ENCODE measurements around the gene FATE1.

Gene FATE1

DNA sequence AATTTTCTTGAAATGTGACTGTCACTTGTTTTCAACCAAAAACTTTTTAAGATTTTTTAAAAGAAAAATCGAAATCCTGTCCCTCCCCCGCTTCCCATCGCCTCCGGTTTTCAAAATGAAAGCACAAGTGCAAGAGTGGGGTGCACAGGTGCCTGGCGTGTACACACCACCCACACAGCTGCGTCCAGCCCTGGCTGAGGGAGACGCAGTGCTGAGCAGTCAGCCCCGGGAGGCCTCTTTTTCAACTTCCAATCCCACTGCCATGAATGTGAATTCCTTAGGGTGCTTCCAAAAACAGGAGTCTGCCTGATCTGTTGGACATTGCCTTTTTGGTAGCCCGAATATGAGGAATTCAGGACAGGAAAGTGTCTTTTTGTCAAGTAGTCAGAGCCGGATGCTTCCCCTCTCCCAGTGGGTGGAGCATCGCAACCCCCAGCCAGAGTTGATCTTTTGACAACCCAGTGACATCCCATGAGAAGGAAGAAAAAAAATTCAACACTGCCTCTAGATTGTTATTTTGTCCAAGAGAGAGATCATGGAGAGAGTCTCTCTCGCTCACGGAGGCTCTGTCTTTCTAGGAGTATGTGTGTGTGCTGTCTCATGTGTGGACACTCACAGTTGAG is 11.7 kb upstream of the FATE1 start:
- DNase-seq (ENCODE audit: low spot score): no peak

- no peak for DNase-seq (ENCODE audit: low spot score)
These were observed 7.0 kb upstream of the FATE1 start for GRCh38 chrX:151708821-151709220.

- DNase-seq (ENCODE audit: low spot score): no peak
These were observed 5.4 kb upstream of the FATE1 start for GRCh38 chrX:151710457-151710856.

DNA sequence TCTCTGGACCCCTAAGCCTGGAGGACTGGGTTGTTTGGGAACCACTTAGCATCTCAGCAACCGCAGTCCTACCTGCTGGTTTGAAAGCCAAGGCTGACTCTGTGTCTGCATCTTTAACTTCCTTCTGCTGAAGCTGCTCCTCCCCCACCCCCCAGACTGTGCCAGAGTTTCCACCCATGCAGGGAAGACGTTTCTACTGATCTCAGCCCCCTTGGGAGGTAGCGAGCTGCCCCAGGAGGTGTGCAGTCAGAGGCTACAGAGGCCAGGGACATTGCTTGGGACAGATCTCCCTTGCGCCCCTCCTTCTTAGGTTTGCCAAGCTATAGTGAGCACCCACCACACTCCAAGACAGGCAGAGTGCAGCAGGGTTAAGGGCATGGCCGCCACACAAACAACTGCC is 4.7 kb upstream of the FATE1 start:
- DNase-seq (ENCODE audit: low spot score): no peak

DNA sequence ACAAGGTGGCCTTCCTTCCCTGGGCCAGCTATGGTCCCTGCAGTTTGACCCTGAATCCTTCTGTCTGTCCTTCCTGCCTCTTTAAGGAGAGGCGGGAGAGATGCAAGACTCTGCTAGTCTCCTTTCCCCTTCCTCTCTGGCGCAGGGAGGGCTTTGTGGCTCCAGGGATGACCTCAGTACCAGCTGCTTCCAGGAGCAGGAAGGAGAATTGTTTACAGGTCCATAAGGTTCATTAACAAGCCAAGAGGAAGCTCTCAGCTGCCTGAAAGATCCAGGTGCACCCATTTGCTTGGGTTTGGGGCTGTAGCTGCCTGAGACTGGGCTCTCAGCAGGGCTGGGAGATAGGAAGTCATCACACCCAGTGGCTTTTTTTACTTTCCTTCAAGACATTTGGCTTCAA is 4.0 kb upstream of the FATE1 start:
- no peak for DNase-seq (ENCODE audit: low spot score)

DNA sequence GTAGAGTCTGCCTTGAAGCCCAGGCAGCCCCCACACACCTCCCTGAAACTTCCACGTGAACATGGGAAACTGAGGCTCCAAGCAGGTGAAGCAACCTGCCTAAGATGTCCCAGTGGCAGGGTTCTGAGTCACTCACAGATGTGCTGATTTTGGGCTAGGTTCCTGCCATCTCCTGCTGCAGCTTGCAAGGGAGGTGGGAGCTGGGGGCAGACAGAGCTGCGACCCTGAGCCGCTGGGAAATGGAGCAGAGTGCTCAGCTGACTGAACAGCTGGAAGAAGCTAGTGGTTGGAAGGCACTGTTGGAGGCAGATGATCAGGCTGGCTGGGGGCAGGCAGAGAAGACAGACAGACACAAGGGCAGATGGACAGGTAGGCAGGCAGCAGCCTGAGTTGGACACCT is 3.6 kb upstream of the FATE1 start:
- no peak for DNase-seq (ENCODE audit: low spot score)

GRCh38 chrX:151713849-151714248 is 2.0 kb upstream of the FATE1 start:
- no peak for DNase-seq (ENCODE audit: low spot score)

DNA sequence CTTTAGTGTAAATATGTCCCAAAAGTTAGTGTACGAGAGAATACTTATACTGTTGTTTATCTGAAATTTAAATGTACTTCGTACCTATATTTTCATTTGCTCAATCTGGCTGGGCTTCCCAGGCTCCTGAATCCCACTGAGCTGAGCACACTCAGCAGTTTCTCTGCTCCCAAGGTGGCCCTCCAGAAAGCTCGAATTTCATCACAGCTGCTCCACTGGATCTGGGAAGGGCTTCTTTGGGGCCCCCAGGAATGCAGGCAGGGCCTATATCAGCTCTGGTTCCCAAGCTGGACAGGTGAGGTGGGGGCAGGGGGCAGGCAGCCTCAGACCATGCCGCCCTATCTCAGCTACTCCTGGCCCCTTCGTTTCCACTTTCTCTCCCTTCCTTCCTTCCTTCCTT is 1.5 kb upstream of the FATE1 start:
- DNase-seq (ENCODE audit: low spot score): no peak

GRCh38 chrX:151722241-151722846 is 6.5 kb downstream of the FATE1 start:
- no peak for DNase-seq (ENCODE audit: low spot score)

- no peak for DNase-seq (ENCODE audit: low spot score)
These were observed 7.4 kb downstream of the FATE1 start for GRCh38 chrX:151723156-151723760.

DNA sequence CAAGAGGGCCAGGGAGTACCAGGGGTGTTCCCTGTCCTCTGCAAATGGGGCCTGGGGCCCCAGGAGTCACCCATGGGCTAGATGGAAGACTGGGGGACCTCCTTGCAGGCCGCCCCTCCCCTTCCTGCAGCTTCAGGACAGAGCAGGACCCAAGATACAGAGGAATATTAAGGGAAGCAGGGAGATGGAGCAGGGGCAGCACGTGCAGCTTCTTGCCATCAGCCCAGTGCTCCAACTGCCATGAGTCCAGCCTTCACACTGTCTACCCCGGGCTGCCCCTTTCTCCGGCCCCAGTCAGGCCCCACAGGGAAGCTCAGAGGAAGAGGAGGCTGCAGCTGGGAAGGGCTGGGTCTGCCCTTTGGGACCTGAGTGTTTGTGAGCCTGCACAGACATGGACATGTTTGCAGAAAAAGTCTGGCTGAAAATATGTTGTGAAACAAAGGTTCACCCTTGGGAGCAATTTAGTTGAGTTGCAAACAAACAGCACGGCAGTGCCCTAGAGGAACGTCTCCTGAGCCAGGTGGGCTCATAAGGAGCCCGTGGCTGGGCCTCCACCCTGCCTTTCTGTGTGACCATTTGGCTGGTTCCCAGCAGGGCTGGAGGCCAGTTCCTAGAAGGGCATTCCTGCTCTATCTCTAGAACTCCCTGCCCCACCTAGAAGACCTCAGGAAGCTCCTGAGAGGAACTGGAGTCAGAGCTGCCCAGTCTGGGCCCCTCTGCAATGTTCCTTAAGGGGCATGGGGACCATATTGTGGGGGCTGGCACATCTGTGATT is 8.9 kb downstream of the FATE1 start:
- no peak for DNase-seq (ENCODE audit: low spot score)

DNA sequence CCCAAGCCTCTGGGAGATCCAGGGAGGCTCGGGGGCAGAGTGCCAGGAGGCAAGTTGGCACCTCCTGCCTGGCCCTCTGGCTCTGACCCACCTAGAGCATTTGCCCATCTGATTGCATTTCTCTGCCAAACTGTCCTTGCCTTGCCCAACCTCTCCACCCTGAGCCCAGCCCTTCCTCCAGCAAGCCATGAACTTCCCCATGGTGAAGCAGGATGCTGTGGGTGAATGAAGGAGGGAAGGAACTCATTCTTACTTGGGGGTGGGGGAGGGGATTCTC is 9.4 kb downstream of the FATE1 start:
- DNase-seq (ENCODE audit: low spot score): no peak

GRCh38 chrX:151726751-151727150 is 10.9 kb downstream of the FATE1 start:
- no peak for DNase-seq (ENCODE audit: low spot score)

DNA sequence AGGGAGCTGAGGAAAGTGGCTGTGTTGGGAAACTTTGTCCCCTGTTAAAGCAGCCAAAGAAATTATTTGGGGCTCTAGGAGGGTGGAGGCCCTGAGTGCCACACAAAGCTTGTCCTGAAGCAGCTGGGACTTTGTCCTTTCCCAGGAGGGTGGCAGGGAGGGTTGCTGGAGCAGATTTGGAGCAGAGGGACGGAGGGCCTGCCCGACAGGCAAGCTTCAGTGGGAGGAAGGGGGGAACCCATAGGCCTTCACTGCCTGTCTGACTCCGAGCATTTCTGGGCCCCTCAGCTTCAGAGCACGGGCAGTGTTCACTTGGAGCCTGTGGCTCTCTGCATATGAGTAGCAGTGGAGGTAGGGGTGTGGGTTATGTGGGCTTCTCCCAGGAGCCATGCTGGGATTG is 11.5 kb downstream of the FATE1 start:
- no peak for DNase-seq (ENCODE audit: low spot score)

DNA sequence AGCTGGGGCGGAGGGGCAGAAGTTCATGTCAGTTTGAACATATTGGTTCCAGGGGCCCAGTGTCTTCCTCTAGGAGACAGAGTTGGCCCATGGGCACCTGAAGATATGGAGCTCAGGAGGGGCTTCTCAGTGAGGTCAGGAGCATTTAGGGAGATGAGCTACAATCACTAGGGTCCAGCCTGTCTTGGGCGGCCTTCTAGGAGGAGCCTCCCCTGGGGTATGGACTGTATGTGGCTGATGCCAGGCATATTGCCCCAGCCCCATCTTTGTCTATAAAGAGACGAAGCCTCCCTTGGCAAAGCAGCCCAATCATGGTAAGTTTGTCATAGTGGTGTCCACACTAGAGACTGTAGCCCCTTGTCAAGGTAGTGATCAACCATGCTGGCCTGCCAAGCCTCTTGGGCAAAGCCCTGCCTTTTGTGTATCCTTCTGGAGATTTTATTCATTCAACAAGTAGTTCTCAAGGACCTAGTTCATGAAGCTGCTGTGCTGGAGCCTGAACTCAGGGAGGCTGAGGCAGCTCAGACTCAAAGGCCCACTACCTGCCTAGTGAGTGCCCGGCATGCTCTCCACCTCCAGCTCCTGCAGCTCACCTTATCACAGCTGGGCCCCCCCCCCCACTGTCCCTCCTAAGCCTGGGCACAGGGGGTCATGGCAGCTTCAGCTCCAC is 13.4 kb downstream of the FATE1 start:
- DNase-seq (ENCODE audit: low spot score): no peak

DNA sequence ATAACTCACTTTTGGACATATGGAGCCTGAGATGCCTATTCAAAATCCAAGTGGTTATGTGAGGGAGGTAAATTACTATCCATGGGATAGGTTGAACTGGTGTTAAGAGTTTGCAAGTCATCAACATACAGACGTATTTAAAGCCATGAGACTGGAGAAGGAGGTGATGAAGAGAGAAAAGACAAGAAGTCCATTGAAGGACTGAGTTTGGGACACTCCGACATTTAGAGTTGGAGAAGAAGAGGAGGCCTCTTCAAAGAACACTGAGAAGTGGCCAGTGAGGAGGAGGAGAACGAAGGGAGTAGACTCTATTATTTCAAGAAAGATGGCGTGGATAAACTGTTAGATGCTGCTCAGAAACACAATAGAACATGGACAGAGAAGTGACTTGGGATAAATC is 18.6 kb downstream of the FATE1 start, which contains the start of gene CNGA2:
TSS of gene CNGA2 (plus strand) at position 301 of the 400 bp plus-strand sequence. CDS start 3,738 bp downstream, outside the sequence.
- no peak for DNase-seq (ENCODE audit: low spot score)

GRCh38 chrX:151735219-151735618 is 19.4 kb downstream of the FATE1 start:
- no peak for DNase-seq (ENCODE audit: low spot score)

DNA sequence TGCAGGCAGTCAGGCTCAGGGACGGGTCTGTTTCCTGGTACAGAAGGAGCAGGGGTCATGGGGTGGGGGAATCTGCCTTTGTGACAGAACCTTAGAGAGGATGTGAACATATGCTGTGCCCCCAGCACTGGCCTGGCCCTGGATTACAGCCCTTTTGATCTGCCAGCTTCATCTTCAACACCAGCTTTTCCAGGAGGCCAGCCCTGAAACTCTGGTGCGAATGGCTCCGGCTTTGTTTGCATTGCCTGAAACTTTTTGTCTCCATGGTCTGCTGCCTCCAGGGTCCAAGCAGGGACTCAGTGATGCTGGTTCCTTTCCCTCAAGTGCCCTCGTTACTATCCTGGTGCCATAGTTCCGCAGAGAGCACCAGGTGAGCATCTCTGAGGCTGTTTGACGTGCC is 20.9 kb downstream of the FATE1 start:
- no peak for DNase-seq (ENCODE audit: low spot score)

DNA sequence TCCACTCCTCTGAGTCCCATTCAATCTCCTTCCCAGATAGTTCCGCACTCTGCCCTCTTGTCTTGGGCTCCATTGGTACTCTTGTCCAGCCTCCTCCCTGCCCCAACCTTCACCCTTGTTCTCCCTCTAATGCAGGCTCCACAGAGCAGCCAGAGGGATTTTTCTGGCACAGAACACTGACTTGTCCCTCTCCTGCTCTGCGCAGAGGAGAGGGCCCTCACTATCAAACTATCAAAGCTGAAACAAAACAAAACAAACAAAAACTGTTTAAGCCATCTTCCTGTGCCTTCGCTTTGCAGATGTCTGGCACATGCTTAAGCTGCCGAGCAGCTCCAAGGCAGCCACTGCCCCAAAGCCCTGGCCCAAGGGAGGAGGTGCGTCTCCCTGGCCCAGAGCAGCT is 21.7 kb downstream of the FATE1 start:
- DNase-seq (ENCODE audit: low spot score): no peak

- DNase-seq (ENCODE audit: low spot score): no peak
These were observed 22.9 kb downstream of the FATE1 start for GRCh38 chrX:151738751-151739150.

- no peak for DNase-seq (ENCODE audit: low spot score)
These were observed 25.8 kb downstream of the FATE1 start for GRCh38 chrX:151741606-151742005.

GRCh38 chrX:151742311-151742710 is 26.5 kb downstream of the FATE1 start:
- DNase-seq (ENCODE audit: low spot score): no peak
